PC-3 (cell line): ENCODE results near the gene FILIP1L. TPM values are rescaled to one million over a fixed set of nuclear protein-coding genes. Genes with fewer than 3 reads are reported as not detected.

ENCODE experiments used
- ATAC-seq: fragments of 200-7000 bp; cut with Tn5 transposase; 2 replicates; pipeline ENCODE4 v1.9.1; 2020; ENCODE audit warnings: mild to moderate bottlenecking, moderate library complexity
- BruUV-seq: library from RNA; stranded (reverse); fragments of 400-500 nt; replicated peaks from 2 replicates; lab custom pipeline; 2021; lab: Mats Ljungman, UMichigan
- CTCF ChIA-PET: fragments of 300-600 bp; sonication (Branson Sonifier 250); formaldehyde crosslinking; loops from one replicate; lab custom pipeline; 2022; ENCODE audit warnings: antibody characterized with exemption; lab: Charles Lee
- POLR2A ChIA-PET: fragments of 300-600 bp; sonication (Branson Sonifier 250); formaldehyde crosslinking; loops from one replicate; lab custom pipeline; 2022; ENCODE audit warnings: antibody characterized with exemption; ENCODE audit not compliant: unreplicated experiment; lab: Charles Lee
- DNase-seq: peaks from one replicate; pipeline ENCODE4 v3.0.0-alpha.2; 2015
- H2AFZ ChIP-seq: fragments of 300-600 bp; sonication (generic); 2 replicates; pipeline ENCODE4 v1.6.0; 2016; ENCODE audit warnings: antibody characterized with exemption, low read length
- H3F3A ChIP-seq: fragments of 300-600 bp; sonication (generic); one replicate; pipeline ENCODE4 v1.6.0; 2017; ENCODE audit warnings: antibody characterized with exemption, low read length, control low read depth, mild to moderate bottlenecking; ENCODE audit not compliant: unreplicated experiment
- H3K27ac ChIP-seq: fragments of 300-600 bp; sonication (generic); 2 replicates; pipeline ENCODE4 v1.5.1; 2016; ENCODE audit warnings: mild to moderate bottlenecking, low read length
- H3K27me3 ChIP-seq: fragments of 300-600 bp; sonication (generic); 2 replicates; pipeline ENCODE4 v1.6.1; 2016; ENCODE audit warnings: low read length, mixed read lengths
- H3K36me3 ChIP-seq: fragments of 300-600 bp; sonication (generic); 2 replicates; pipeline ENCODE4 v1.6.1; 2016; ENCODE audit warnings: low read depth, mixed run types, low read length, mixed read lengths
- H3K4me1 ChIP-seq: fragments of 300-600 bp; sonication (generic); 2 replicates; pipeline ENCODE4 v1.5.1; 2016; ENCODE audit warnings: low read length; ENCODE audit not compliant: insufficient read depth
- H3K4me2 ChIP-seq: fragments of 300-600 bp; sonication (generic); 2 replicates; pipeline ENCODE4 v1.6.0; 2016; ENCODE audit warnings: low read length
- H3K4me3 ChIP-seq: fragments of 300-600 bp; sonication (generic); 2 replicates; pipeline ENCODE4 v1.5.1; 2016; ENCODE audit warnings: mild to moderate bottlenecking, low read length, mixed read lengths
- H3K79me2 ChIP-seq: fragments of 300-600 bp; sonication (generic); 2 replicates; pipeline ENCODE4 v1.6.1; 2017; ENCODE audit warnings: low read length, mixed read lengths
- H3K9ac ChIP-seq: fragments of 300-600 bp; sonication (generic); 2 replicates; pipeline ENCODE4 v1.6.0; 2016; ENCODE audit warnings: mild to moderate bottlenecking, low read length
- H3K9me2 ChIP-seq: fragments of 300-600 bp; sonication (generic); replicated peaks from 2 replicates; pipeline ENCODE4 v1.6.1; 2016; ENCODE audit warnings: mixed run types, low read length, mixed read lengths
- H3K9me3 ChIP-seq: fragments of 300-600 bp; sonication (generic); 2 replicates; pipeline ENCODE4 v1.6.1; 2016; ENCODE audit warnings: low read length, mixed read lengths
- H4K20me1 ChIP-seq: fragments of 300-600 bp; sonication (generic); 2 replicates; pipeline ENCODE4 v1.6.1; 2016; ENCODE audit warnings: low read length, mixed read lengths
- EZH2 ChIP-seq: fragments of 300-600 bp; sonication (generic); IDR thresholded peaks from one replicate; pipeline ENCODE4 v1.6.1; 2017; ENCODE audit warnings: antibody characterized with exemption, mild to moderate bottlenecking, low read length; ENCODE audit not compliant: unreplicated experiment
- EZH2phosphoT487 ChIP-seq: fragments of 300-600 bp; sonication (generic); IDR thresholded peaks from 2 replicates; pipeline ENCODE4 v1.6.1; 2018; ENCODE audit warnings: mild to moderate bottlenecking, antibody characterized with exemption, low read length, borderline replicate concordance
- intact Hi-C: fragments of 100-400 bp; cut with micrococcal nuclease; formaldehyde crosslinking; loops from 2 replicates; pipeline ENCODE4 v1.9.0; 2023
- total RNA-seq: library from RNA; depleted of rRNA; stranded (reverse); fragments of >200 nt; gene quantifications from 2 replicates; pipeline ENCODE4 v1.2.3, GENCODE V29; 2014
- TF ChIP-seq, protein P1 (sequence below): fragments of 300-600 bp; sonication (generic); conservative IDR thresholded peaks from 2 replicates; pipeline ENCODE4 v1.5.1; 2017; ENCODE audit warnings: antibody characterized with exemption, low read depth, mild to moderate bottlenecking, low read length

Gene FILIP1L
- total RNA-seq, 1 experiment from 2014 or later, result not detected

DNA sequence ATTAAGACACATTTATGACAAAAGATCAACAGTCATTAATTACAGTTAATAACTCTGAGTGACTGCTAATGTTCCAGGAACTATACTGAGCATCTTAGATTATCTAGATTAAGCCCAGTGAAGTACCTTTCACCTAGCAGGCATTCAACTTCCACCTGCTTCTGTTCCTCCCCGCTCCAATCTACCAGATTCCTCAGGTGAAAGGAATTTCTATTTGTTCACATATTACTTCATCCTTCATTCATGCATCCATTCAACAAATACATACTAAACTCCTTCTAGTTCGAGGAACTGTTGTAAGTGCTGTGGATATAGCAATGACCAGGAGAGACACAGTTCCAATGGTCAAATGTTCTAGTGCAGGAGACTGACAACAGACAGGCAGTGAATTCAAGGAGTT lies 139.3 kb downstream of the FILIP1L start:
- ATAC-seq, result peak; percentile 35; the same call in 1 of the 2 replicates
- ChIA-PET CTCF (no interaction called here), POLR2A (no interaction called here)

DNA sequence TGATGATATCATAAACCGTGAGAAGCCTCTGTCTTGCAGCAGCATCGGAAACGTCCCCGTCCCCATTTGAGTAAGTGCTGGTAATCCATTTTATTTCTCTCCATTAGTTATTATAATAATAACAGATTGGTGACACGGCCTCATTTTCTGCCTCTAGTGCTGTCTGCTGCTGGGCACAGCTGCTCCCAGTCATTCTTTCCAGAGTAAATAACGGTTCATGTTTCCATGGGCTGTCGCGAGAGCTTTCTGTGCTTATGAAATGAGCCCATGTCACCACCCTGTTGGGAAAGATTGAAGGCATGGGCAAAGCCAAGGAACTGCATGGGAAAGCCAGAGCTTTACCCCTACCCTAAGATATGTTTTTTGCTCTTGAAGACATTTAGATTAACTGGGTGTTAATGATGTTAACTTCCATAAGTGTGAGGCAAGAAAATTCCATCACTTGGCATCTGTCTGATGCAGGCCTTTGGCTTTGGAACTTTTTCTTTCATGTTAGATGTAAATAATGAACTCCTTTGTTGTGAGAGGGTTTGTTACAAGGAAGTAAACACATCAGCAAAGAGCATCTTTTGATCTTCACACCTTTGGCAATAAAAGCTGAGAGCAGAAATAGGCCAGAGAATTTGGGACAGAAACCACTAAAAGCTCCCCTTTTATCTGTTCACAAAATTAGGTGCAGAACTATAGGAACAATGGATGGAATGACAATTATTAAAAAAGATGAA lies 141.8 kb downstream of the FILIP1L start:
- BruUV-seq, result no TSS peak
- Histone ChIP-seq H3K4me1 (peaks cover 8% of the 10 kb centered on the region; the same call in 1 of the 2 replicates), H3K36me3 (no peaks in the 10 kb centered on the region), H3K4me2 (no peak overlapping the region), H3K9me3 (no peaks in the 10 kb centered on the region), H3K27me3 (no peaks in the 10 kb centered on the region), H3F3A (no peaks in the 10 kb centered on the region), H3K79me2 (no peaks in the 10 kb centered on the region), H2AFZ (no peak overlapping the region), H3K27ac (no peak overlapping the region), H3K4me3 (no peak overlapping the region), H3K9ac (no peak overlapping the region), H4K20me1 (no peaks in the 10 kb centered on the region), H3K9me2 (no peaks in the 10 kb centered on the region)
- TF ChIP-seq, protein P1, sequence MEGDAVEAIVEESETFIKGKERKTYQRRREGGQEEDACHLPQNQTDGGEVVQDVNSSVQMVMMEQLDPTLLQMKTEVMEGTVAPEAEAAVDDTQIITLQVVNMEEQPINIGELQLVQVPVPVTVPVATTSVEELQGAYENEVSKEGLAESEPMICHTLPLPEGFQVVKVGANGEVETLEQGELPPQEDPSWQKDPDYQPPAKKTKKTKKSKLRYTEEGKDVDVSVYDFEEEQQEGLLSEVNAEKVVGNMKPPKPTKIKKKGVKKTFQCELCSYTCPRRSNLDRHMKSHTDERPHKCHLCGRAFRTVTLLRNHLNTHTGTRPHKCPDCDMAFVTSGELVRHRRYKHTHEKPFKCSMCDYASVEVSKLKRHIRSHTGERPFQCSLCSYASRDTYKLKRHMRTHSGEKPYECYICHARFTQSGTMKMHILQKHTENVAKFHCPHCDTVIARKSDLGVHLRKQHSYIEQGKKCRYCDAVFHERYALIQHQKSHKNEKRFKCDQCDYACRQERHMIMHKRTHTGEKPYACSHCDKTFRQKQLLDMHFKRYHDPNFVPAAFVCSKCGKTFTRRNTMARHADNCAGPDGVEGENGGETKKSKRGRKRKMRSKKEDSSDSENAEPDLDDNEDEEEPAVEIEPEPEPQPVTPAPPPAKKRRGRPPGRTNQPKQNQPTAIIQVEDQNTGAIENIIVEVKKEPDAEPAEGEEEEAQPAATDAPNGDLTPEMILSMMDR, result no peak
- TF ChIP-seq EZH2, result no peak
- no peak for TF ChIP-seq EZH2phosphoT487
- ChIA-PET POLR2A (no interaction called here), CTCF (no interaction called here)
- intact Hi-C loops, result no loop called here
- ATAC-seq (no peak), DNase-seq (no peak)

More for the DNA sequence above, 139.3 kb downstream of the FILIP1L start:
- Histone ChIP-seq H3K27ac (no peak overlapping the region), H3K36me3 (no peaks in the 10 kb centered on the region), H3K4me1 (peaks cover 8% of the 10 kb centered on the region; the same call in 1 of the 2 replicates), H3K9me3 (no peaks in the 10 kb centered on the region), H3K27me3 (no peaks in the 10 kb centered on the region), H3F3A (no peaks in the 10 kb centered on the region), H3K4me2 (no peak overlapping the region), H4K20me1 (no peaks in the 10 kb centered on the region), H2AFZ (no peak overlapping the region), H3K9ac (no peak overlapping the region), H3K4me3 (no peak overlapping the region), H3K79me2 (no peaks in the 10 kb centered on the region), H3K9me2 (no peaks in the 10 kb centered on the region)
- DNase-seq, result peak; percentile 49
- TF ChIP-seq, protein P1, result no peak
- TF ChIP-seq EZH2 (no peak), EZH2phosphoT487 (no peak)
- BruUV-seq, result no TSS peak
- intact Hi-C loops, result no loop called here

DNA sequence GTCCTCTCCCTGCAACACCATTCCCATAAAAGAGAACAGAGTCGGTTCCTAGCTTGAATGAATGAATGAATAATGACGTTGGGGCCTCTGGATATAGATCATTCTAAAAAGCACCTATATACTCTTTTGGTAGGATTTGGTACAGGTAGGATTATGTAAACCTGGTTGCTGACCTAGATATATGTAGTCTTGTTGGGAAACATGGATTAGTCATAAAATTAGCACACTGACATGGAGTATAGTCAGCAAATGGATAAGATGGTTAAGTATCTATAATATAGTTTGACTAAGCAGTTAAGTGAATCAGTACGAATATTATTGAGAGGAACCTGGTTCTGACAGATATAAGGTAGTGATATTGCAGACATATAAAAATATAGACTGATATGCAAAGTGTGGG lies 142.5 kb downstream of the FILIP1L start:
- ChIA-PET POLR2A (interaction anchor here (0.6 kb wide), 1 partner anchor 35 kb away, joined by 3 read pairs; no protein-coding TSS in a partner anchor), CTCF (no interaction called here)
- Histone ChIP-seq H3F3A (no peaks in the 10 kb centered on the region), H3K4me1 (peaks cover 8% of the 10 kb centered on the region; the same call in 1 of the 2 replicates), H4K20me1 (no peaks in the 10 kb centered on the region), H3K36me3 (no peaks in the 10 kb centered on the region), H3K9me3 (no peaks in the 10 kb centered on the region), H3K9ac (no peak overlapping the region), H3K4me3 (no peak overlapping the region), H2AFZ (no peak overlapping the region), H3K9me2 (no peaks in the 10 kb centered on the region), H3K27me3 (no peaks in the 10 kb centered on the region), H3K27ac (no peak overlapping the region), H3K79me2 (no peaks in the 10 kb centered on the region), H3K4me2 (no peak overlapping the region)
- TF ChIP-seq EZH2phosphoT487 (no peak), EZH2 (no peak)
- TF ChIP-seq, protein P1, result no peak
- ATAC-seq (no peak), DNase-seq (no peak)
- intact Hi-C loops, result no loop called here
- BruUV-seq, result no TSS peak
